CD8-positive, alpha-beta memory T cell (primary cell): ENCODE results near the gene TBC1D2. TPM values are rescaled to one million over a fixed set of nuclear protein-coding genes. Genes with fewer than 3 reads are reported as not detected.

Experiments
- CTCF ChIA-PET: fragments of 350-600 bp; sonication (Branson Sonifier 250); formaldehyde crosslinking; loops from one replicate; lab custom pipeline; 2021; ENCODE audit warnings: antibody characterized with exemption; lab: Charles Lee
- POLR2A ChIA-PET: fragments of 350-600 bp; sonication (Branson Sonifier 250); formaldehyde crosslinking; loops from one replicate; lab custom pipeline; 2021; ENCODE audit warnings: antibody characterized with exemption; lab: Charles Lee
- DNase-seq, 5 donors: peaks; one replicate each; pipeline versions ENCODE4 v3.0.0 to v3.0.0-alpha.2; 2020 to 2022; ENCODE audit warnings: mixed read lengths in 1 of 5
- H3K27ac ChIP-seq: one replicate; pipeline ENCODE4 v1.7.0; 2013; ENCODE audit warnings: low read depth, mild to moderate bottlenecking, low read length, moderate library complexity
- H3K27me3 ChIP-seq: 2 replicates; pipeline ENCODE4 v1.7.0; 2013; ENCODE audit warnings: low read length, mild to moderate bottlenecking; ENCODE audit not compliant: insufficient read depth, poor library complexity, severe bottlenecking
- H3K36me3 ChIP-seq: 2 replicates; pipeline ENCODE4 v1.7.0; 2013; ENCODE audit warnings: mild to moderate bottlenecking, low read length, moderate library complexity; ENCODE audit not compliant: insufficient read depth
- H3K4me1 ChIP-seq: 2 replicates; pipeline ENCODE4 v1.7.0; 2013; ENCODE audit warnings: mild to moderate bottlenecking, low read length, moderate library complexity; ENCODE audit not compliant: insufficient read depth
- H3K4me3 ChIP-seq: 2 replicates; pipeline ENCODE4 v1.7.0; 2013; ENCODE audit warnings: mild to moderate bottlenecking, low read length
- H3K9me3 ChIP-seq: 2 replicates; pipeline ENCODE4 v1.7.0; 2013; ENCODE audit warnings: mild to moderate bottlenecking, low read length
- H3K27ac Mint-ChIP-seq, 8 donors: one replicate each; pipeline ENCODE4 v1.8.0; 2020 to 2021; ENCODE audit warnings: mixed read lengths in 8 of 8, mild to moderate bottlenecking in 6 of 8, inconsistent platforms in 3 of 8, moderate library complexity in 3 of 8
- H3K27me3 Mint-ChIP-seq, 2 donors: one replicate each; pipeline ENCODE4 v1.8.0; 2020 to 2021; ENCODE audit warnings: mixed read lengths in 2 of 2, mild to moderate bottlenecking in 1 of 2, moderate library complexity in 1 of 2
- H3K36me3 Mint-ChIP-seq, 3 donors: one replicate each; pipeline ENCODE4 v1.8.0; 2020 to 2021; ENCODE audit warnings: mixed read lengths in 3 of 3, inconsistent platforms in 1 of 3, mild to moderate bottlenecking in 1 of 3
- H3K4me1 Mint-ChIP-seq, 3 donors: one replicate each; pipeline ENCODE4 v1.8.0; 2020 to 2021; ENCODE audit warnings: mixed read lengths in 3 of 3, inconsistent platforms in 1 of 3, mild to moderate bottlenecking in 1 of 3
- H3K4me3 Mint-ChIP-seq, 7 donors: one replicate each; pipeline ENCODE4 v1.8.0; 2020 to 2021; ENCODE audit warnings: mixed read lengths in 7 of 7, mild to moderate bottlenecking in 6 of 7, moderate library complexity in 4 of 7, inconsistent platforms in 2 of 7
- H3K9me3 Mint-ChIP-seq, 5 donors: one replicate each; pipeline ENCODE4 v1.8.0; 2020 to 2022; ENCODE audit warnings: mixed read lengths in 5 of 5, mild to moderate bottlenecking in 3 of 5, moderate library complexity in 2 of 5, inconsistent platforms in 1 of 5
- polyA plus RNA-seq: library from polyadenylated mRNA; unstranded; fragments of 300-500 nt; fragmentation: Illumina TruSeq; gene quantifications from one replicate; pipeline ENCODE4 v1.2.3, GENCODE V29; 2021
- total RNA-seq, 2 experiments: library from RNA; stranded (reverse); gene quantifications; one replicate each; pipeline ENCODE4 v1.2.3, GENCODE V29; 2021

Gene TBC1D2
- total and polyA plus RNA-seq, 3 experiments from 2014 or later: 3.3 to 5.6 (median 4.8) TPM

- POLR2A ChIA-PET: no interaction called here
- no peak for DNase-seq
- CTCF ChIA-PET: interaction anchor here (1.4 kb wide), 1 partner anchor 27 kb away, joined by 5 read pairs; no protein-coding TSS in a partner anchor
These were observed 22.5 kb downstream of the TBC1D2 start for GRCh38 chr9:98232926-98233325.

DNA sequence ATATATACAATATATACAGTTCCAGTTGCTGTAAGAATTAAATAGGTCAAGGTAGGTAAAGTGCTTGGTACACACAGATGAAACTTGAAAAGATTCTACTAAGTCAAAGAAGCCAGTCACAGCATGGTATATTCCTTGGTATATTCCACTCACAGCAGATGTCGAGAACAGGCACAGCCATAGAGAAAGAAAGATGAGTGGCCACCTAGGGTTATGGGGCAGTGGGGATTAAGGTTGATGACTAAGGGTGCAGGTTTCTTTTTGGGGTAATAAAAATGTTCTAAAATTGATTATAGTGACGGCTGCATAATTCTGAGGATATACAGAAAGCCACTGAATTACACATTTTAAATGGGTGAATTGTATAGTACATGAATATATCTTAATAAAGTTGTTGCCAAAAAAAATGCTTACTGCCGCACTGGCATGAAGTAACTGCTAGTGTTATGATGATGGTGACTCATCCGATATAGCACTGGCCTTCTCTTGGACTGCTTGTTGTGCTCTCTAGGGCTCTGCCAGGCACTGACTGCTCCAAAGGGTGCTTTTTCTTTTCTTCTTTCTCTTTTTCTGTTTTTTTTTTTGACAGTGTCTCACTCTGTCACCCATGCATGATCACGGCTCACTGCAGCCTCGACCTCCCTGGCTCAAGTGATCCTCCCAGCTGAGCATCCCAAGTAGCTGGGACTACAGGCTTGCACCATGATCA lies 23.5 kb downstream of the TBC1D2 start:
- peaks cover 12% of the 10 kb centered on the region for H3K36me3 ChIP-seq

More at GRCh38 chr9:98232926-98233325, 22.5 kb downstream of the TBC1D2 start:
- Histone ChIP-seq H3K27me3 (no peaks in the 10 kb centered on the region), H3K4me1 (no peaks in the 10 kb centered on the region), H3K27ac (no peak overlapping the region), H3K9me3 (no peaks in the 10 kb centered on the region), H3K36me3 (peaks cover 12% of the 10 kb centered on the region), H3K4me3 (no peak overlapping the region)
- H3K9me3 Mint-ChIP-seq: no peaks in the 10 kb centered on the region
- no peaks in the 10 kb centered on the region for H3K27me3 Mint-ChIP-seq
- H3K4me1 Mint-ChIP-seq: no peaks in the 10 kb centered on the region
- H3K27ac Mint-ChIP-seq: no peak overlapping the region
- no peak overlapping the region for H3K4me3 Mint-ChIP-seq
- H3K36me3 Mint-ChIP-seq: peaks cover 5 to 64% (median 19%) of the 10 kb centered on the region in 3 donors

GRCh38 chr9:98230789-98231188 lies 24.7 kb downstream of the TBC1D2 start:
- no peaks in the 10 kb centered on the region for H3K27me3 ChIP-seq
- H3K4me1 ChIP-seq: no peaks in the 10 kb centered on the region
- Mint-ChIP-seq H3K27ac (no peak overlapping the region), H3K9me3 (no peaks in the 10 kb centered on the region), H3K4me1 (no peaks in the 10 kb centered on the region), H3K4me3 (no peak overlapping the region), H3K27me3 (no peaks in the 10 kb centered on the region), H3K36me3 (peaks cover 5 to 77% (median 24%) of the 10 kb centered on the region in 3 donors)
- H3K4me3 ChIP-seq: no peak overlapping the region
- H3K36me3 ChIP-seq: peaks cover 15% of the 10 kb centered on the region
- POLR2A ChIA-PET: no interaction called here
- DNase-seq: no peak
- CTCF ChIA-PET: no interaction called here
- H3K9me3 ChIP-seq: no peaks in the 10 kb centered on the region
- no peak overlapping the region for H3K27ac ChIP-seq

More for the DNA sequence above, 23.5 kb downstream of the TBC1D2 start:
- Mint-ChIP-seq H3K4me3 (no peak overlapping the region), H3K9me3 (no peaks in the 10 kb centered on the region), H3K27me3 (no peaks in the 10 kb centered on the region), H3K27ac (no peak overlapping the region), H3K4me1 (no peaks in the 10 kb centered on the region), H3K36me3 (peaks cover 5 to 71% (median 23%) of the 10 kb centered on the region in 3 donors)
- H3K4me3 ChIP-seq: no peak overlapping the region
- ChIA-PET POLR2A (no interaction called here), CTCF (no interaction called here)
- no peak for DNase-seq
- H3K9me3 ChIP-seq: no peaks in the 10 kb centered on the region
- H3K27ac ChIP-seq: no peak overlapping the region
- no peaks in the 10 kb centered on the region for H3K27me3 ChIP-seq
- H3K4me1 ChIP-seq: no peaks in the 10 kb centered on the region

DNA sequence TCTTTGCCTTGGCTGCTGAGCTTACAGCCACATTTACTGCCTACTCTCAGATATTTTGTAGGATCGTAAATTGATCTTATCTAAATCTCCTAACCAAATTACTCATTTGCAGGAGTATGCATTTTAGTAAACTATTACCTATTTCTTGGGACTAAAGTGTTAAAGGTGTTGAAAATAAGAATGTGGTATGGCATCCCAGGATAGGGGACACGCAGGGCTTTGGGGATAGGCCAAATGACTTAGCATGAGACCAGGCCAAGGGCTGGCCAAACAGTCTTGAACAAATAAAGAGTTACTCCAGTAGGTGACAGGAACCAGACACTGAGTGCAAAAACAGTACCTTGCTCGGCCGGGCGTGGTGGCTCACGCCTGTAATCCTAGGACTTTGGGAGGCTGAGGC lies 25.1 kb downstream of the TBC1D2 start:
- peaks cover 5 to 76% (median 24%) of the 10 kb centered on the region in 3 donors for H3K36me3 Mint-ChIP-seq
- no peaks in the 10 kb centered on the region for H3K27me3 Mint-ChIP-seq
- Histone ChIP-seq H3K9me3 (no peaks in the 10 kb centered on the region), H3K27me3 (no peaks in the 10 kb centered on the region), H3K4me3 (no peak overlapping the region), H3K4me1 (no peaks in the 10 kb centered on the region), H3K27ac (no peak overlapping the region), H3K36me3 (peaks cover 18% of the 10 kb centered on the region)
- ChIA-PET POLR2A (no interaction called here), CTCF (interaction anchor here (1.2 kb wide), 1 partner anchor 19 kb away, joined by 3 read pairs; no protein-coding TSS in a partner anchor)
- H3K4me1 Mint-ChIP-seq: no peaks in the 10 kb centered on the region
- no peaks in the 10 kb centered on the region for H3K9me3 Mint-ChIP-seq
- no peak overlapping the region for H3K27ac Mint-ChIP-seq
- no peak for DNase-seq
- no peak overlapping the region for H3K4me3 Mint-ChIP-seq

DNA sequence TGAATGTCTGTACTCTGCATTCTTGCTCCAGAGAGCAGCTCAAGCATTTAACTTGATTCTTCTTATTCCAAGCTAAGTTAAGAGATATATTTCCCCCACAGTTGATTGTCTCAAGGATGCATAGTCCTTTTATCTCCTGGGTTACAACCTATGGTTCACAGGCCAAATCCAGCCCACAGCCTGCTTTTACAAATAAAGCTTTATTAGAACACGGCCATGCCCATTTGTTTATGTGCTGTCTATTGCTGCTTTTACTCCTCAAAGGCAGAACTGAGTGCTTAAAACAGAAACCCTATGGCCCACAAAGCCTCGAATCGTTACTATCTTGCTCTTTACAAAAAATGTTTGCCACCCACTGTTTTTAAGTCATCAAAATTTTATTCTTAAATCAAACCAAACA lies 25.8 kb downstream of the TBC1D2 start:
- Histone ChIP-seq H3K4me1 (no peaks in the 10 kb centered on the region), H3K4me3 (no peak overlapping the region), H3K9me3 (no peaks in the 10 kb centered on the region), H3K27ac (no peak overlapping the region), H3K27me3 (no peaks in the 10 kb centered on the region), H3K36me3 (peaks cover 18% of the 10 kb centered on the region)
- Mint-ChIP-seq H3K36me3 (peaks cover 5 to 73% (median 24%) of the 10 kb centered on the region in 3 donors), H3K4me1 (no peaks in the 10 kb centered on the region), H3K9me3 (no peaks in the 10 kb centered on the region), H3K27me3 (no peaks in the 10 kb centered on the region), H3K4me3 (no peak overlapping the region), H3K27ac (no peak overlapping the region)
- DNase-seq: no peak
- POLR2A ChIA-PET: no interaction called here
- CTCF ChIA-PET: interaction anchor here (1.1 to 1.5 kb wide), 3 partner anchors 12 to 128 kb away, joined by 3 read pairs; no protein-coding TSS in a partner anchor

DNA sequence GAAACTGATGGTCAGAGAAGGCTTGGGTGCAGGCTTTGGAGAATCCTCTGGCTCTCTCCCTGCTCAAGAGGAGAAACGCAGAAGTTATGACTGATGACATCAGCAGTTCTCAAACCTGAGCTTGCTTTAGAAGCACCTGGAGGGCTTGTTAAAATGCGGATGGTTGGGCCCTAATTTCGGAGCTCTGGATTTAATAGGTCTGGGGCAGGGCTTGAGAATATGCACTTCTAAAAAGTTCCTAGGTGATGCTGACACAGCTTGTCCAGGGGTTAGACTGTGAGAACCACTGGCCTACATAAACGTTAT lies 26.4 kb downstream of the TBC1D2 start:
- DNase-seq: no peak
- H3K36me3 ChIP-seq: peaks cover 18% of the 10 kb centered on the region

GRCh38 chr9:98228392-98229089 lies 26.9 kb downstream of the TBC1D2 start:
- Histone ChIP-seq H3K9me3 (no peaks in the 10 kb centered on the region), H3K4me1 (no peaks in the 10 kb centered on the region), H3K36me3 (peaks cover 18% of the 10 kb centered on the region), H3K27ac (no peak overlapping the region), H3K27me3 (no peaks in the 10 kb centered on the region), H3K4me3 (no peak overlapping the region)
- H3K4me1 Mint-ChIP-seq: no peaks in the 10 kb centered on the region
- peaks cover 5 to 67% (median 23%) of the 10 kb centered on the region in 3 donors for H3K36me3 Mint-ChIP-seq
- H3K4me3 Mint-ChIP-seq: no peak overlapping the region
- H3K9me3 Mint-ChIP-seq: no peaks in the 10 kb centered on the region
- no peak for DNase-seq
- ChIA-PET CTCF (interaction anchor here (1.1 to 1.5 kb wide), 2 partner anchors 13 to 127 kb away, joined by 3 read pairs; no protein-coding TSS in a partner anchor), POLR2A (no interaction called here)
- H3K27me3 Mint-ChIP-seq: no peaks in the 10 kb centered on the region
- peak overlapping the region in 1 of 8 donors; percentile 83 for H3K27ac Mint-ChIP-seq

More for the DNA sequence above, 26.4 kb downstream of the TBC1D2 start:
- H3K36me3 Mint-ChIP-seq: peaks cover 5 to 71% (median 24%) of the 10 kb centered on the region in 3 donors
- Histone ChIP-seq H3K27me3 (no peaks in the 10 kb centered on the region), H3K4me3 (no peak overlapping the region), H3K27ac (no peak overlapping the region), H3K4me1 (no peaks in the 10 kb centered on the region), H3K9me3 (no peaks in the 10 kb centered on the region)
- H3K27me3 Mint-ChIP-seq: no peaks in the 10 kb centered on the region
- H3K4me3 Mint-ChIP-seq: no peak overlapping the region
- H3K4me1 Mint-ChIP-seq: no peaks in the 10 kb centered on the region
- H3K27ac Mint-ChIP-seq: no peak overlapping the region
- CTCF ChIA-PET: interaction anchor here (1.1 to 1.5 kb wide), 3 partner anchors 12 to 127 kb away, joined by 3 read pairs; no protein-coding TSS in a partner anchor
- H3K9me3 Mint-ChIP-seq: no peaks in the 10 kb centered on the region
- POLR2A ChIA-PET: no interaction called here

GRCh38 chr9:98227883-98228282 lies 27.6 kb downstream of the TBC1D2 start:
- no peak overlapping the region for H3K4me3 Mint-ChIP-seq
- peaks cover 18% of the 10 kb centered on the region for H3K36me3 ChIP-seq
- H3K9me3 Mint-ChIP-seq: no peaks in the 10 kb centered on the region

More at GRCh38 chr9:98227883-98228282, 27.6 kb downstream of the TBC1D2 start:
- Mint-ChIP-seq H3K4me1 (peaks cover 0 to 4% (median 0%) of the 10 kb centered on the region in 3 donors), H3K27ac (no peak overlapping the region), H3K27me3 (no peaks in the 10 kb centered on the region), H3K36me3 (peaks cover 5 to 65% (median 25%) of the 10 kb centered on the region in 3 donors)
- H3K27ac ChIP-seq: no peak overlapping the region
- DNase-seq: no peak
- H3K9me3 ChIP-seq: no peaks in the 10 kb centered on the region
- POLR2A ChIA-PET: no interaction called here
- H3K4me1 ChIP-seq: no peaks in the 10 kb centered on the region
- no peak overlapping the region for H3K4me3 ChIP-seq
- H3K27me3 ChIP-seq: no peaks in the 10 kb centered on the region
- CTCF ChIA-PET: no interaction called here
